IPS-NIHi7 (cell line): ENCODE results near the gene ATP11C.
"Not testable (repeated sequence)": the region's sequence is repeated elsewhere in the genome, so short reads cannot be mapped to it uniquely, and the experiment has no call there.

Experiments used
- DNase-seq: peaks from one replicate; pipeline ENCODE4 v3.0.0; 2012; ENCODE audit warnings: mixed read lengths; ENCODE audit errors: extremely low spot score

ATP11C gene

DNA sequence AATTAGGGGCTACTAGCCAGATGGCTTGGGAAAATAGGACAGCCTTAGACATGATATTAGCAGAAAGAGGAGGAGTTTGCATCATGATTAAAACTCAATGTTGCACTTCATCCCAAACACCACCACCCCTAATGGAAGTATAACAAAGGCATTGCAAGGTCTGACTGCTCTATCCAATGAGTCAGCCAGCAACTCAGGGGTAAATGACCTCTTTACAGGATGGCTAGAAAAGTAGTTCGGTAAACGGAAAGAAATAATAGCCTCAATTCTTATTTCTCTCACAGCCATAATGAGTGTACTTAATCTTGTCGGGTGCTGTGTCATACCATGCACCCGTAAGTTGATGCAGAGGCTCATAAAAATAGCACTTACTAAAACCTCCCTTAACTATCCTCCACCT, 76.0 kb downstream of the ATP11C start:
- DNase-seq: not testable (repeated sequence)

DNA sequence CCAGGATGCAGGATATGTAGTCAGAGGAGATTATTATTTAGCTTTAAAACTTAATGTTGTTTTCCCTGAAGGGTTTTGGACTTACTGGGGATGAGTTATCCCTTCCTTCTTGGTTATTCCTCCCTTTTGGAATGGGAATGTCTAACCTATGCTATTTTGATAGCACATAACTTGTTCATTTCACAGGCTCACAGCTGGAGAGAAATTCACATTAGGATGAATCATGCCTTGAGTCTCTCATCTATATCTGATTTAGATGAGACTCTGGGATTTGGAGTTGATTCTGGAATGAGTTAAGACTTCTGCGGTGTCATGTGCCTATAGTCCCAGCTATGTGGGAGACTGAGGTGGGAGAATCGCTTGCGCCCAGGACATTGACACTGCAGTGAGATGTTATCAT, 81.1 kb downstream of the ATP11C start:
- DNase-seq: no peak

DNA sequence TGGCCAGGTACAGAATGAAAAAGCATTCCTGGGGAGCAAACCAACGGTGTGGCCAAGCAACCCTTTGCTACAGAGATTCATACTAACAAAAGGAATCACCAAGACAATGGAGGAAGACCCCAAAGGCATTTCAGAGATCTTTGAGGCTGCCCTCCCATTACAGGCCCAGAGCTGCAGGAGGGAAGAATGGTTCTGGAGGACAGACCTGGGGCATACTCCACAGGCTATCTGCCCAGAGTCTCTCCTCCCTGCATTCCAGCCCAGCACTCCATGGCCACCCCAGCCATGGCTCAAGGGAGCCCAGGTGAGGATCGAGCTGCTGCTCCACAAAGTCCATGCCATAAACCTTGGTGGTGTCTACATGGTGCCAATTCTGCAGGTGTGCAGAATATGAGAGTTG, 81.9 kb downstream of the ATP11C start:
- DNase-seq: peak; percentile 38

DNA sequence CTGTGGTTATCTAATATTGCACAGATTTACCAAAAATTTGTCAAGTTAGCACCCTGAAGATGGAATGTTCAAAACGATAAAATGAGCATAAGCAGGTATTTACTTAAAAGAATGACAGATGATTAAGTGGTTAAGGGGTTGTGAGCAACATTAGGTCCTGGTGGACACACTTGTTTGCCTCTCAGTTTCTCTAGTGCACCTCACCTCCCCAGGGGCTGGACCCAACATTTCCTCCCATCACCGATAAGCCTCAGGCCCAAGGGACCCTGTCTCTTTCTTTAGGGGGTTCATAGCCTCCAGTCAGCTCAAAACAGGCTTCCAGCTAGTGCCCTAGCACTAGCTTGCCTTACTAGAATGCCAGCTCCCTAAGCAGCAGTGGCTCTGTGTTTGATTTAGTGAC, 88.0 kb downstream of the ATP11C start:
- DNase-seq: no peak

DNA sequence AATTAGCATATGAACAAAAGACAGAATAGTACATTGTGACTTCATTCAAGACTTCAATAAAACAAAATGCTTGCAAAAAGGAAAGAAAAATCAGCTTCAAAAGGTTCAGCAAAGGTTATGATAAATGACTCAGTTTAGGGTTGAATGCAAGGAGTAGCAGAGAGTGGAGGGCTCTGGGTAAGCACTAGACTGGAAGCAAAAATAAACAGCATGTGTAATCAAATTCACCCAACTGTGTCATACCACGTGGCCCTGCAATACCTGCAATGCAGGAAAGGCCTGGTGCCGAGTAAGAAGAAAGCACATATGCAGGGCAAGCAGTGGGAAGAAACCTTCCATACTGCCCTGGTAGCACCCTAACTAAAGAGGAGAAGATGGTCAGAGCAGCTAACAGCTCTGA, 88.7 kb downstream of the ATP11C start:
- DNase-seq: no peak

DNA sequence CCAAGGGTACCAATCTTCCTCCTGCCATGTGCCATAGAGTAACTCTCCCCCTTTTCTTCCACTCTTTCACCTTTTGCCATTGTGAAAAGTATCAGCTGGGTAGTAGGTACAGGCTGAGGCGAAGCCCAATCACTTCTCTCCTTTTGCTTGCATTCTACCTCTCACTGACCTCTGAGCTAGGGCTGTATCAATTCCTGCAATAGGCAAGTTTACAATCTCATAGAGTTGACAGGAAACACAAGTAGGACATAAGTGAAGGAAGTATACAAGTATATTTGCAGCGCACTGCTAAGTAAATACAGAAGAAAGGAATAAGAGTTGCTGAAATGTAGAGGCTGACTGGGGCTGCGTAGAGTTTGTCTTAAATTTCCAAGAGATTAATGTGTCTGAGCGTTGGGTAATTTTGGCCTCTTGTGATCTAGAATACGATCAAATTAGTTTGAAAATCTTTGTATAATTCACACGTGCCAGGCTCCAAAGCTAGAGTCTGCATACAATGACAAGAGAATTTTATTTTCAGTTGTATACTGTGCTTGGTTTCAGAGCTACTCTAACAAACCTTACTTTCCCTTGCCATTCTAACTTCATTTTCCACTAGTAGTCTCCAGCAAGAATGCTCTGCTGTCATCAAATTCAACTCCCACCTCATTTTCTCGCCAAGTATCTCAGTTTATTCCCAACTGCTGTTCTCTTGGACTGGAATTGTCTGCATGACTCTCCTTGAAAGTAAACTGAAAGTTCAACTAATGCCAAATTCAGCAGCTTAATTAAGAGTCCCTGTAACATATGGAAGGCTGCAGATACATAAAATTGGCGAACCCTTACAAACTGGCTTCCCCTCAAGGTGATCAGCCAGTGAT, 90.3 kb downstream of the ATP11C start:
- DNase-seq: no peak

DNA sequence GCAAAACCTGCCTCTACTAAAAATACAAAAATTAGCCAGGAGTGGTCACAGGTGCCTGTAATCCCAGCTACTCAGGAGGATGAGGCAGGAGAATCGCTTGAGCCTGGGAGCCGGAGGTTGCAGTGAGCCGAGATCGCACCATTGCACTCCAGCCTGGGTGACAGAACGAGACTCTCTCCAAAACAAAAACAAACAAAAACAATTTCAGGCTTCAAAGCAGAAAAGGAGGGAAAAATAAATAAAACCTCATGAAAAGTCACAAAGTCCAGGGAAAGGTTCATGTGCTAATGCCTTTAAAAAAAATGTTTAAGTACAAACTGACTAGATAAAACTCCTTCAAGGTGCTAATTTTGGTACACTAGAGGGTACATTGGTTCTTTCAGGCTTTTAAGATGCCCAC, 96.5 kb downstream of the ATP11C start:
- DNase-seq: not testable (repeated sequence)

DNA sequence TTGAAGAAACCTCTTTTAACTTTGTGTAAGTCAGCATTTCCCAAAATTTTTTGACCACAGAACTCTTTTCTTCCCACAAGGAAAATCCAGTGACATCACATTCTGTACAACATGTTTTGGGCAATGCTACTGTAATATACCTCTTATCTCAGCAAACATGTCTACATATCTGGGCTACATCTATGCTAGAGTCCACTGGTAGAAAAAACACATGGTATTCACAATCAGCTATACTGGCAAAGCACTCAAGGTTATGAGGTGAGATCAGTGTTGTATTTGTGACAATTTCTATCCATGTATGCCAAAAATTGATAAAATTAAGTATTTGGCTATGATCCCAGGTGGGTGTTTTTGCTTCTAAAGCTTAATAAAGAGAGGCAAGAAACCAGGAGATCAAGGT, 98.0 kb downstream of the ATP11C start:
- no peak for DNase-seq

DNA sequence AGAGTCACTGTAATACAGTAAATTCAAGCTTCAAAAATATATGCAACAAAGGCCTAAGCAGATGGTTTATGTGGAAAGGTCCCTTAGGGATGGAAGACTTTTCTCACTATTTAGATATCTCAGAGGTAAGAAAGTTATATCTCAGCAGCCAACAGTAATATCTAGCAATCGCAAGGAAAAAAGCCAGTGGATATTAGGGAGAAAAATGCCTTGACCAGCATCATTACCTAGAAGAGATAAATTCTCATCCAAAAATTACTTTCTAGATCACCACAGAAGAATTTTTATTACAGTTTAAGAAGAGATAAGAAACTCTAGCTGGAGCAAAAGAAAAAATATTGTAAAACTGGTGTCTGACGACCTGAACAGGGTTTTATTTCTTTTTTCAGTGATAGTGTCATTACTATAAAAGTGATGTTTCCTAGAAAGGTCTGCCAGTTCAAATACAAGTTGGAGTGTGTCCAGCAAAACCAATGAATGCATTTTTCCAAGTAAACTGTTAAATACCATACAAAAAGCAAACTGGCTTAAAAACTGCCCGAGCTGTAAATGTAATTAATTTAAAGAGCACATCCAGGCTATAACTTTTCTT, 100.0 kb downstream of the ATP11C start:
- DNase-seq: no peak

DNA sequence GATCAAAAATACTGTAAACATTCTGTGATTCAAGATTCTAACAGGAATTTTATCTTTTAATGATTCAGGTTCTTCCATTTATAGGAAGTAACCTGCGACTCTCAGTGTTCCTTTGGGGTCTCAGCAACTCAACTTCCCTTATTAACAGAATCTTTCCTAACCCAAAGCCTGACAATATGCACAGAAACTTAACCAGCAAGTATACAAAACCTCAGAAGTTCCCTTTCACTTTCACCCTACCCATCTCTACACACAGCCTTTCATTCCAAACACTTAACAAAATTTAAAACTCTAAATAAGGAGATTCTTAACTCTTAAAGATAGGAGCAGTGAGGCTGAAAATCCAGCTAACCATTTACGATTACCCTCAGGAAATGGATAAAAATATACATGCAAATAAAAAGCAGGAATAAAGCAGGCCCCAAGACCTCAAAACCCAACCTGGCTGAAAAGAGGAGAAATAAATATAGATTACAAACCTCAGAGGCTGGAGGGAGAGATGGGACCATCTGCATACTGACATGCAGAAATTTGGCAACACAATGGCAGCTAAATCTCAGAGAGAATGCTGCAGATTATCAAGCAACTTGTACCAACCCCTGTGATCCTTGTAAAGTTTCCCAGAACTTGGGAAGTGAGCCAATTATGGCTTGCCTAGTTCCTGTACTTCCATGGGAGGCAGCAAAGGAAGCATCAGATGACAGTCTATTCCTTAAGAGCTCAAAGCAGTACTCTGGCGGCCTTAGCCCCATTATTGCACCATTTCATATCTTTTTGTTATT, 101.0 kb downstream of the ATP11C start:
- DNase-seq: peak; percentile 23

DNA sequence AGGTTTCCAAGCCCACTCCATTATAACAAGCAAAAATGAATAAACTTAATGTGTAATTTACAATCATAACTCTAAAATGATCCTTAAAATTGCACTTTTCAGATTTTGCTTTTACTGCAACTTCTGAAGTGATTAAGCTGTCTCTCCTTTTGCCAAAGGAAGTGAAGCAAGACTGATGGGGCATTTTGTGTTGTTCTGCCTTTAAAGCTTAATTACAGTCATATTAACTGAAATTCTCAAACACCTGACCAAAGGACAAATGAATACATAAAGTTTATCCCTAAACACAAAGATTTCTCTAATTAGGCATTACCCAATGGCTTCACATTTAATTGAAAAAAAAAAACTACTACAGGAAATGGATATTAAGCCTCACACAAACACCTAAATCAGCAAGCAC, 101.8 kb downstream of the ATP11C start:
- no peak for DNase-seq

DNA sequence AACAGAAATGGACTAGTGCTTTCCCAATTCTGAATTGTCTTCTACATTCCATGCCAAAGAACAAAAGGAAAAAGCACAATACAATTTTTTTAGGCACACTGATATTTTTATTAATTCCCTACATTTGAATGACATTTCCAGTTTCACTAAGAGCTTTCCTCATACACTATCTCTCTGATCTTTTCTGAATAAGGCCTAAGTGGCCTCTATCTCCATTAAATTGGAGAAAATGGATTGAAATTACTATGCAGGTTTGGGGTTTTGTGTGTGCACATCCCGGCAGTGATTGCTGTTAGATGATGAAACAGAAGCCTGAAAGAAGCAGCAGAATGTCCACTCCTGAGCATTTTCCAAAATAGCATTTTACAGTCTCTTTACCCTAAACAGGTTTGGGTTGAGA, 104.0 kb downstream of the ATP11C start:
- no peak for DNase-seq

DNA sequence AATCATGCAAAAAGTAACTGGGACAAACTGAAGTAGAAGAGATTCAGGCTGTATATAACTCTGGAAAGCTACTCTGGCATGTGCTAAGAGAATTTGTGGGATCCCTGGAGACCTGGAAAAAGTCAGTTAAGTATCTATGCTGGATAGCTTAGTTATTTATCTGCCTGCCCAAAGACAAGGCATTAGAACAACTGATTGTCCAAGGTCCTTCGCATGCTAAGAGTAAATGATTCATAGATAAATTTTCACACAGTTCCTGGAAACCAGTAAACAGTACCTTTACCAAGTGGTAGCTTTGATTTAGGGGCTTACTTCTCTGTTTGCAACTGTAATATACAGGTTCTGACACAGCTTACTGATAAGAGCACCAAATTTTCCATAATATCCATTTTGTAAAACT, 104.8 kb downstream of the ATP11C start:
- no peak for DNase-seq

DNA sequence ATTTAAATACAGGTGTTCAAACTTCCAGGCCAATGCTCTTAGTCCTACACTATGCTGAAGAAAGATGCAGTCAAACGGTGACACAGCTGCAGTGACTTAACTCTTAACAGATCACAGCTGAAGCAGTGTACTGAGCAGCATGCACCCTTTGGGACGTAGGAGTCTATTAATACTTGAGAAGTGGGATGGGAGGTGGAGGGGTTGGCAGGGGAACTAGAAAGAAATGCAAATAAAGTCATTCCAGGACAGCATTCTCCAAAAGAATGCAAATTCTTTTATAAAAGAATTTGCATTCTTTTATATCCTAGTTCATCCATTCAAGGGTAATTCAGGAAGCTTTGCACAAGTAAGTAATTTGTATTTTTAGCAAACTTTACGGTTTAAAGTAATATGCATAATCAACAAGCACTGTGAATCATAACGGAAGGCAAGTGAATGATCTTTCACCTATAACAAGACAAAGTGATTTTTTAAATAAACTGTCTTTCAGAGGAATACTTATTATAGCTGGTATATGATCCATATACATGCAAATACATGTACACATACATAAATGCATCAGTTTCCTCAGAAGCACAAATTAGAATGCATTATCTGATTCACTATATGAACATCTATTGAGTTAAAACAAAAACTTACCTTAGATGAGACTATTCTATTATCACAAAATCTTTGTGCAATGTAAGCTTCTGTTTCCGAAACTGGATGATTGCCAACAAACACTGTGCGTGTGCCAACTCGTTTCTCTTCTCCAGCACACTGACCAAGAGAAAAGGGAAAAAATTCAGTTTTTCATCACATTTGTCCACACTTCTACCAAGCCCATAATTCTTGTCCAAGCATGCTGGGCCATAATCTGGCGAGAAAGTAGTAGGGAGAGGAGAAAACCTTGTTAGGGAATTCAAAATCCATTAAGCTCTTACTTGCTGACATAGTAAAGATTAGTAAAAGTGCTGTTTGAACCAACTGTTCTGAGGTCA, 106.5 kb downstream of the ATP11C start:
- DNase-seq: no peak

DNA sequence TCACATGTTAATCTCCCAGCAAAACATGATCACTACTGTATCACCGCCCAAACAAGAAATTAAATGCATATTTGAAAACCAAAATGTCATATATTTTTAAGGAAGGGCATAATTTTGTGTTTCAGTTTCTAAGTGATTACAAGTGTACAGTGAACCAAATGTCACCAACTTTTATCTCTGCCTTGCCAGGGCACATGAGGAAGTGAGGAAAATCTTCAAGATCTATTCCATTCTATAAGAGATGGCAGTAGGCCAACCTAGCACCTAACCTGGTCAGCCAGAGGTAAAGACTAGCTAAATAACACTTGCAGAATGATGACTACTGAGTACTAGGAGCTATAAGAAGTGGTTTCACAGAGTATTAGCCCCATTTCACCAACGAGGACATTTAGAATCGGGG, 107.2 kb downstream of the ATP11C start:
- DNase-seq: no peak

DNA sequence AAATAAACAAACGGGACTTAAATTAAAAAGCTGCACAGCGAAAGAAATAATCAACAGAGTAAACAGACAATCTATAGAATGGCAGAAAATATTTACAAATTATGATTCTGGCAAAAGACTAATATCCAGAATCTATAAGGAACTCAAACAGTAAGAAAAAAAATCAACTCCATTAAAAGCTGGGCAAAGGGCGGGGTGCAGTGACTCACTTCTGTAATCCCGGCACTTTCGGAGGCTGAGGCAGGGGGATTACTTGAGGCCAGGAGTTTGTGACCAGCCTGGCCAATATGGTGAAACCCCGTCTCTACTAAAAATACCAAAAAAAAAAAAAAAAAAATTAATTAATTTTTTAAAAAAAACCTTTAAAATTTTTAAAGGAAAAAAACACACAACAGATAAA, 109.0 kb downstream of the ATP11C start:
- no peak for DNase-seq

DNA sequence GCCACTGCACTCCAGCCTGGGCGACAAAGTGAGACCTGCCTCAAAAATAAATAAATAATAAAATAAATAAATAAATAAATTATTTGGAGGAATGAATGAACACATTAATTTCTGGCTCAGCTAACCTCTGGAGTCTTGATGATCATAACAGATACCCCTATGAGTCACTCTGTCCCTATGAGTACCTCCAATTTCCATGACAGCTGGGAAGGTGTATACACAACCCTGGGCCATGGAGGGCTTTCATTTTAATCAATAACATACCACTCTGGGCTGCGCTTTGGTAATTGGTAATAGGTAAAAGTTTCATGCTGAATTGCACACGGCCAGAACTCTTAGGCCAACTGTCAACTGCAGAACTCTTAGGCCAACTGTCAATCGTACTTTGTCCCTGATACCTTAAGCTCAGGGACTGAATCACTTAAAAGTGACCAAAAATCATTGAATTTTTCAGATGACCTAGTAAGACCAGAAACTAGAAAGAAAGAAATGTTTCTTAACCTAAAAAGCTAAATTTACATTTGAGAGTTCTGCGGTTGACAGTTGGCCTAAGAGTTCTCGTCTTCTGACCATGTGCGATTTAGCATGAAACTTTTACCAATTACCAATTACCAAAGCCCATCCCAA, 112.4 kb downstream of the ATP11C start:
- DNase-seq: no peak

DNA sequence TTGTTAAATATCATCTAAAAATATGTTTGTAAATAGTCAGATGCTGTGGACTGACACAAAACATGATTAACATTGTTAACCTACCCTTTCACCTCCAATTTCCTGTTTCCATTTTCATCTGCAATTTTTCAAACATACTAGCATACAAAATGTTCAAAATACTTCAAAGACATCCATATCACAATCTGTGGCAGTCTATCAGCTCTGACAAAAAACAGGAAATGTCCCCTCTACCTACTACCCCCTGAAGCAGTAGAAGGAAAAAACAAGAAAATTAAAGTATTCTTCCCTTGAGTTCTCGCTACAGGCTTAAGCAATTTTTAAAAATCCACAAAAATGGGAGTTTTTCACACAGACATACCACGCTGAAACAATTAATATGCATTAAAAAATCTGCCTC, 116.6 kb downstream of the ATP11C start:
- DNase-seq: no peak

DNA sequence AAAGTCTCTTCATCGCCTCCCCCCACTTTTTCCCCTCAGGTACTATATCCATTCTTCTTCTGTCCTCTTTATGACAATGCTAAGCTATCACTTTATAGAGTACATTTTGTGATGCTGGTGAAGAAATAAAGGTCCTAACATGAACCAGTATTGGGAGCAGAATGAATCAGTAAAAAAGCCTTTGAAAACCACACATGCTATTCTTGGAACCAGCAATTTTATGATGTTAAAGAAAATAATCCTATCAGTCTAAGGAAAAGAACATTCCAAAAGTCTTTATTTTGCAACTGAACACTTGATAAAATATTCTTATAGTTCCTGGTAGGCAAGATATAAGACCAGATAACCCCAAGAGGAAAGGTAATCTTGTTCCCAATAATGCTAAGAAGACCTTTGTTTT, 117.1 kb downstream of the ATP11C start:
- DNase-seq: no peak

DNA sequence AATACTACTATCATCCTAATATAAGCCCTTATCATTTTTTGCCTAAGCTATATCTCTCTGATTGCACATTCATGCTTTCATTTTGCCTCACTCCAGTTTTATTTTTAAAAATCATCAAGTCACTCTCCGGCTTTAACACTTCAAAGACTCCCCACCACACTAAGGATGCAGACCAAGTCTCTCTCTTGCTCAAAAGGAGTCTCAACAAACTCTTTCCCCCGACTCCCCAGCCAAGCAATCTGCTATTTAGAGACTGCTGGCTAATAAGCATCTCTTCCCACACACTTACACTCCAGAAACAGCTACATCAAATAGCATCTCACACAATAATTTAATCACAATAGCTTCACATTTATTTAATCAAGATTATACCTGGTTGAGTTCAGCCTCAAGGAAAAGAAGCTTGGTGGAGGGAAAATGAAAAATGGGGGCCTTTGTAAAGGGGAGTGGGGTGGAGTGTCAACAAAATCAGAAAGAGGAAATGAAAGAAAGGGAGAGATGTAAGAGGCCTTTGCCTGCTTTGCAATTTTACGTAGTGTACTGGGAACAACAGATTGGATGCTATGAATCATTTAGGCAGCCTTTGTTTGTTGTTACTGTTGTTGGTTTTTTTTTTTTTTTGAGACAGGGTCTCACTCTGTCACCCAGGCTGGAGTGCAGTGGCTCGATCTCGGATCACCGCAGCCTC, 120.8 kb downstream of the ATP11C start:
- no peak for DNase-seq

DNA sequence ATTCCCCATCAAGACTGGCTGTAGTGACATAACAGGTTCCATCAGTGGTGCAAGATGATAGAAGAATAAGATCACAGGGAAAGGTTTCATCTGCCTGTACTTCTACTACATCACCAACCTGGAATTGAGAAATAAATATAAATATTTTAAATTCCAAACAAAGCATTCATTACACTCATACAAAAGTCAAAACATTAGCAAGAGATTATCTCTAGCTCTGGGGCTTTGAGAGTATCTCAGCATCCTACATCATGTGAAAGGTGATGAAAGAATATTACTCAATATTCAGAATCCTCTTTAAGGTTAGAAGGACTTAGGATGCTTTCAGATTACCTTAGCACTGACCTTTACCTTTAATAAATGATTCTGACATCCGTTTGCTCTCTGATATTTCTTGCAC, 128.4 kb downstream of the ATP11C start:
- DNase-seq: no peak
